HL-60/S4 treated with phorbol 12-myristate 13-acetate at 8.2 ng/mL for 4 days and 3 days (cell line): ENCODE measurements around the gene ACP3.
"Not testable (repeated sequence)": the region's sequence is repeated elsewhere in the genome, so short reads cannot be mapped to it uniquely, and the experiment has no call there.

ENCODE experiments used
- in situ Hi-C: fragments of 300-500 bp; cut with MboI; formaldehyde crosslinking; loops from 2 replicates; pipeline ENCODE4 v1.15.0; 2022; ENCODE audit warnings: low sequenced_read_pairs

ACP3 gene

GRCh38 chr3:132356568-132356967 lies 39.4 kb downstream of the ACP3 start:
- in situ Hi-C loops = no loop called here

DNA sequence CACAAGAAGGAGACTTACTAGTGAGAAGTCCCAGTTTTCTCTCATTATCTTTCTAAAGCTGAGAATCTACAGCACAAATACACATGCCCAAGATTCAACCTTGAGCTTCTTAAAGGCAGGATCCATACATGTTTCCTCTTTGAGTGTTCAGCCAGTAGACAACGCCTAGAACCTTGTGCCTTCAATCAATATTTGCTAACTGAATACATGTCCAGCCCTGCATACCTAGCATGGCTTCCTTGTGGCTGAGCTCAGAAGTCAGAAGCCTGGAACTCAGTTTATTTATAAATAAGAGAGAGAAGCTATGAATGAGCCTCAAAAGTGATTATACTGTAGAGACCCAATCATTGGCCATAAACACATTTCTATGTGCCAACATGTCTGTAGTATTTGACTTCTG lies 43.5 kb downstream of the ACP3 start:
- in situ Hi-C loops = no loop called here

- in situ Hi-C loops = no loop called here
Observed at GRCh38 chr3:132362329-132362728, 45.1 kb downstream of the ACP3 start.

DNA sequence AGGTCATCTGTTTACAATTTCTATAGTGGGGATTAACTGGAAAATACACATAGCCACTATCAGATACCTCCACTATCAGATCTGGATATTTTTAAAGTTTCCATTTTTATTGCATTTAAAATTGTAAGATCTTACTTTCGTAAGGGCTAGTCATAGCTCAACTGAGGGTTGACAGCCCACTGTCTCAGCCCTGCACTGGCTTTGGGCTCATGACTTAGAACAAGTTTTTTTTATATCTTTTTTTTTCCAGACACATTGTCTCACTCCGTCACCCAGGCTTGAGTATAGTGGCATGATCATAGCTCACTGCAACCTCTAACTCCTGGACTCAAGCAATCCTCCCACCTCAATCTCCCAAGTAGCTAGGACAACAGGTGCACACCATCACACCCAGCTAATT lies 51.3 kb downstream of the ACP3 start:
- in situ Hi-C loops = no loop called here

DNA sequence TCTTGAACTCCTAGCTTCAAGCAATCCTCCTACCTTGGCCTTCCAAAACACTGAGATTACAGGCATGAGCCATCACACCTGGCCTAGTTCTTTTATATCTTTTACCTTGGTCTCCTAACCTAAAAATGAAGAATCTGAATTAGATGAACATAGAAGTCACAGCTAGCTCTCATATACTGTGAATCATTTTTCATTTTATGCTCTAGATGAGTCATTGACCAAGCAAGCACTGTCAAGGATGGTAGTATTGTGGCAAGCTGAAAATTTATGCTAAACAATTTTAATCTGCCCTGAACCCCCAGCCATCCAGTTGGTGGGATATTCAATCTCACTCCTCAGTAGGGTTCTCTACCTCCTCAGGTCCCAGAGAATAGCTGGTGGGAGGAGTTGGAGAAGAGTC lies 51.8 kb downstream of the ACP3 start:
- in situ Hi-C loops = no loop called here

- in situ Hi-C loops = not testable (repeated sequence)
Observed at GRCh38 chr3:132376945-132377354, 59.7 kb downstream of the ACP3 start.

- in situ Hi-C loops = no loop called here
Observed at GRCh38 chr3:132378048-132378762, 61.0 kb downstream of the ACP3 start.

- in situ Hi-C loops = no loop called here
Observed at GRCh38 chr3:132378846-132379245, 61.6 kb downstream of the ACP3 start.

DNA sequence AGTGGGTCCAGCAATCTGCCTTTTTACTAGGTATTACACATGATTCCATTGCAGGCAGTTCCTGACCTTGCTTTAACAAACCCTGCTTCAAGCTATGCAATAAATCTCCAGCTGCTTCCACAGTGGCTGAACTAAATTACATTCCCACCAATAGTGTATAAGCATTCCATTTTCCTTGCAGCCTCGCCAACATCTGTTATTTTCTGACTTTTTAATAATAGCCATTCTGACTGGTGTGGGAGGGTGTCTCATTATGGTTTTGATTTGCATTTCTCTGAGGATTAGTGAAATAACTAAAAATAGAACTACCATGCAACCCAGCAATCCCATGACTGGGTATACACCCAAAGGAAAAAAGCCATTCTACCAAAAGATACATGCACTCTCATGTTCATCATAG lies 63.7 kb downstream of the ACP3 start:
- in situ Hi-C loops = no loop called here

GRCh38 chr3:132381348-132381944 lies 64.2 kb downstream of the ACP3 start:
- in situ Hi-C loops = no loop called here

GRCh38 chr3:132382267-132382666 lies 65.1 kb downstream of the ACP3 start:
- in situ Hi-C loops = no loop called here

GRCh38 chr3:132382688-132383194 lies 65.5 kb downstream of the ACP3 start:
- in situ Hi-C loops = no loop called here

DNA sequence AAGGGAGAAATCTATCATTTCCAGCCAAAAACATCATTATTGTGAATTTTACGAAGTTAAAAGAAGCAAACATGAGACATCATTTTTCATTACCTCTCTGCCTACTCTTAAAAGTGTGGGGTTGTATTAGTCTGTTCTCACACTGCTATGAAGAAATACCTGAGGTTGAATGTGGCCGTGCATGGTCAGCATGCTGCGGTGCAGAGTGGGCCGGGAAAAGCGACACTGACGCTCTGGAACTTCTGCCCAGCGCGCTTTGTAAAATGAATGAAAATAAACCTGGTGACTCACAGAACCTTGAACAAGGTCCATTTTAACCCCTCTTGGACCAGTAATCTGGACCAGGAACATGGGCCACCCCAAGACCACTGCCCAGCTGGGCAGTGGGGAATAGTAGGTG lies 69.1 kb downstream of the ACP3 start:
- in situ Hi-C loops = no loop called here

GRCh38 chr3:132392675-132393074 lies 75.5 kb downstream of the ACP3 start:
- in situ Hi-C loops = not testable (repeated sequence)

DNA sequence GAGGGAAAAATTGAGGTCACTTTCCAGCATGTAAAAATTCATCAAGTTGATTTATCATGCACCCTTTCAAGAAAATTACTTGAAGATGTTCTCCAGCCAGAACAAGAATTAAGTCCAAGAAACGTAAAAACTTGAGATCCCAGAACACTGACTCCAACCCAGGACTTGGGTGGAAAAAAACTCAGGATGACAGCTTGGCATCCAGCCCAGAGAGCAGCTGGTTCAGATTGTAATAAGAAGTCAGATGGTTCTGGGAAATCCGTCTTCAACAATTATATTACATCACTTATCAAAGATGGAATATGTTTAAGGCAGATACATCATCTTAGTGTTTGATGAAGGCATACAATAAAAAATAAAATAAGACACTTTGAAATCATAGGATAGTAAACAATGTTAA lies 77.1 kb downstream of the ACP3 start:
- in situ Hi-C loops = no loop called here

GRCh38 chr3:132395126-132395525 lies 77.9 kb downstream of the ACP3 start:
- in situ Hi-C loops = no loop called here

GRCh38 chr3:132396255-132396654 lies 79.0 kb downstream of the ACP3 start:
- in situ Hi-C loops = no loop called here

GRCh38 chr3:132396776-132397175 lies 79.6 kb downstream of the ACP3 start:
- in situ Hi-C loops = not testable (repeated sequence)

DNA sequence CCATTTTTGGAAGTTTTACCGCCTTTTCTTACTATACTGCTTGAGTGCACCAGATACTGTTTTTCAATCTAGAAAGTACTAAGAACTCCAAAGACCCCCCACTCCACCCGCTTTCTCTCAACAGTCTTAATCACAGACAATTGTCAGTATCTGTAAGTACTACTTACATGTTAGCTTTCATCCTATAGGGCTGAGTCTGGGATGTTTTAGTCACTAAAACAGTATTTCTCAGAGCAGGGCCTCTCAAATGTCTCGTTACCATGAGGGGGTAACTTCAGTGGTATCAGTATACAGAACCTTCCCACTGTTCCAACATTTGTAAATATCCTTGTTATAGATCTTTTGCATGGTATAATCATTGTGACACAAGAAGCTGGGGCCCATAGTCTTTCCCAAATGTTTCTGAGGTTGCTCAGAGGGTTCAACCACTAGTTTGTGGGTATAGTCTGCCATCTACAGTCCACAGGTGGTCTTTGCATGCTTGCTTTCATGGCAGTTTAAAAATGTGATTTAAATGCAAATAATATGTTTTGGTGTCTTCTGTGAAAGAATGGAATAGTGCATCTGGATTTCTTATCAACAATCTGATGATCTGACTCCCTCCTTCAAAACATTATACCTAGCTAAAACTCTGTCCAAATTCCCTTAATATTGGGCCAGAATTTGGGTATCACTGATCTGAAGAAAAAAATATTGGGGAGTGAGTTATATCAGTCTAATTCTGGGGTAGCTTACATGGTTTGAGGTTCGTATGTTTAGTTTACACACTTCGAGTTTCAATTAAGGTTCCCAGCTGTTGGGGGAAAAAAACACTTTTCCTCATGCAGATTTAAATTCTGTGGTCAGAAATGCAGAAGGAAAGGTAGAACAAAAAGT lies 82.1 kb downstream of the ACP3 start:
- in situ Hi-C loops = no loop called here

DNA sequence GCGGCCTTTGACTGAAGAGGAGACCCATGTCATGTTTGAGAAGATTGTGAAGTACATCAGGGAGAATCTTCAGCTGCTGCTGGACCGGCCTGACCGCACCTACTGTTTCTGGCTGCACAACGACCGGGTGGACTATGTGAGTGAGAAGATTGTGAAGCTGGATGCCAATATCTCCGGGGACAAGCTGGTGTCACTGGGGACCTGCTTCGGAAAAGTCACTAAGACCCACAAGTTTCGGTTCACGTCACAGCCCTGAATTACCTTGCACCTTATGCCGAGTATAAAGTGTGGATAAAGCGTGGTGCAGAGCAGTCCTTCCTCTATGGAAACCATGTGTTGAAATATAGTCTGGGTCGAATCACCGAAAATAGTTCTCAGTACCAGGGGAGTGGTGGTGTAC lies 84.0 kb downstream of the ACP3 start:
- in situ Hi-C loops = no loop called here

DNA sequence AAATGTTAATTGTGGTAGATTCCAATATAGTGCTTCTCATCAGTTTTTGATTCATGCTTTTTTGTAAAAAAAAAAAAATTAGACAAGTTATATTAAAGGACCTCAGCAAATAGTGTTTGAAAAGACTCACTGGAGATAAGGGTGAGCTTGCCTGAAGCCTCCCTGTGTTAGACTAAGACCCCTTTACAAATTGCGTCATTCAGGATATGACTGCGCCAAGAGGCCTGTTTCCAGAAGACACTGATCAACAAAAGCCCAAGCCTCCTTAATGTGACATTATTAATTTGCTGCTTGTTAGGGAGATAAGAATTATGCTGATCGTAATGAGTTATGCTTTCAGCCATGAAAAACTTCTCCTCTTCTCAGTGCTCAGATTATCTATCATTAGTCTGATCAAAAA lies 87.1 kb downstream of the ACP3 start:
- in situ Hi-C loops = no loop called here

DNA sequence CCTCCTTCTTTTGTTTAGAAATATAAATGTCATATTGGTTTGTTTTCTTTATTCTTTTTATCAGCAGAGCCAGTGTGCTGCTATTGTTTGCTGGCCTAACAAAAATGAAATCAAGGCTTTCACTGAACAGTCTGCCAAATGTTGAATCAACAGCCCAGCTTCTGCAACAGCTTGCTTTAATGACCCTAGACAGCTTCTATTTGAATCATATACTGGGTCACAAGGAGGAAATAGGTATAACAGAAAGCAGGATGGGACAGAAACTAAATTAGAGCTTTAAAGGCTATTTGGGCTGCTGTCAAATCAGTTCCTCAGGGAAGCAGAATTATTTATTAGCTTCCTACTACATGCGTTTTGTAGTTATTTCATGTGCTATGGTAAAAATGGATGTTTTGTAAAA lies 88.0 kb downstream of the ACP3 start:
- in situ Hi-C loops = no loop called here
